ENCODE results near the gene NELL1. TPM values are rescaled to one million over a fixed set of nuclear protein-coding genes. Genes with fewer than 3 reads are reported as not detected.

NELL1 gene
- total and polyA plus RNA-seq, 2 experiments from 2014 or later, result 2.1 to 7.7 TPM

DNA sequence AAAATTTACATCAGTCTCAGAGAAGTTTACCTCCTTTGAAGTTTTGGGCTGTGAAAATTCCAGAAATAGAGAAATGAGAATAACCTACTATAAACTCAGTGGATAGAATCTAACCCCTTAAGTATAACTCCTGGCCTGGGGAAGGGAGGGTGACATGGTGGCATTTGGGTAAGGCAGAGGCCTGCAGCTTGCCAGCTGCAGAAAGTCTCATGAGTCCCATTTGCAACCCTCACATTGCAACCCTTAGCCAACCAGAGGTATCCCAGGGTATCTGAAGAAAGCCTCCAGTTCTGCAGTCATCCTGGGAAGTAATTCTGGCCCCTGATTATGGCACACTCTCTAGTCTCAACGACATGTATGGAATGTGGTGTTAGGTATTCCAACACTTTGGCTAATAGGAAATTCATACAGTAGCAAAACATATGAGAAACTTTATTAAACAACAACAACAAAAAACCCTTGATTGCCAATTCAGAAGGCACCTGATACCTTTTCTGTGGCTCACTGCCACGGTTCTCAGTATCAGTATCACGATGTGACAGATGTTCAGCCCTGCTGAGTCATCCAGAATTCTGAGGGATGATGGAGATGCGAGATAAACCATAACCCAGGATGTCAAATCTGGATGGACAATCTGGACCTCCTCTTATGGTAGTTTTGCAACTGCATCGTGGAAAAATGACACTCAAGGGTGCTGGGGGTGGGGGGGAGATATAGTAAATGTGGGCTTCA is 743.4 kb downstream of the NELL1 start:
- Histone ChIP-seq H3K4me3 (no peak overlapping the region), H3K36me3 (no peaks in the 10 kb centered on the region), H3K9me3 (ENCODE audit: low read depth) (no peaks in the 10 kb centered on the region), H3K27ac (no peak overlapping the region), H3K27me3 (no peaks in the 10 kb centered on the region), H3K4me1 (ENCODE audit: low read depth) (no peaks in the 10 kb centered on the region)
- DNase-seq (ENCODE audit: low read depth in 1 of 2, low spot score in 1 of 2), result no peak
- TF ChIP-seq, protein P1, sequence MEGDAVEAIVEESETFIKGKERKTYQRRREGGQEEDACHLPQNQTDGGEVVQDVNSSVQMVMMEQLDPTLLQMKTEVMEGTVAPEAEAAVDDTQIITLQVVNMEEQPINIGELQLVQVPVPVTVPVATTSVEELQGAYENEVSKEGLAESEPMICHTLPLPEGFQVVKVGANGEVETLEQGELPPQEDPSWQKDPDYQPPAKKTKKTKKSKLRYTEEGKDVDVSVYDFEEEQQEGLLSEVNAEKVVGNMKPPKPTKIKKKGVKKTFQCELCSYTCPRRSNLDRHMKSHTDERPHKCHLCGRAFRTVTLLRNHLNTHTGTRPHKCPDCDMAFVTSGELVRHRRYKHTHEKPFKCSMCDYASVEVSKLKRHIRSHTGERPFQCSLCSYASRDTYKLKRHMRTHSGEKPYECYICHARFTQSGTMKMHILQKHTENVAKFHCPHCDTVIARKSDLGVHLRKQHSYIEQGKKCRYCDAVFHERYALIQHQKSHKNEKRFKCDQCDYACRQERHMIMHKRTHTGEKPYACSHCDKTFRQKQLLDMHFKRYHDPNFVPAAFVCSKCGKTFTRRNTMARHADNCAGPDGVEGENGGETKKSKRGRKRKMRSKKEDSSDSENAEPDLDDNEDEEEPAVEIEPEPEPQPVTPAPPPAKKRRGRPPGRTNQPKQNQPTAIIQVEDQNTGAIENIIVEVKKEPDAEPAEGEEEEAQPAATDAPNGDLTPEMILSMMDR (IDR thresholded peaks at IDR 0.05; ENCODE audit: low read depth, low read length), result no peak

- Histone ChIP-seq H3K27ac (no peak overlapping the region), H3K9me3 (ENCODE audit: low read depth) (no peaks in the 10 kb centered on the region), H3K4me1 (ENCODE audit: low read depth) (no peaks in the 10 kb centered on the region), H3K36me3 (no peaks in the 10 kb centered on the region), H3K27me3 (no peaks in the 10 kb centered on the region), H3K4me3 (no peak overlapping the region)
- TF ChIP-seq, protein P1 (IDR thresholded peaks at IDR 0.05; ENCODE audit: low read depth, low read length), result no peak
- DNase-seq (ENCODE audit: low read depth in 1 of 2, low spot score in 1 of 2), result no peak
Observed at GRCh38 chr11:21414953-21415352, 745.6 kb downstream of the NELL1 start.

DNA sequence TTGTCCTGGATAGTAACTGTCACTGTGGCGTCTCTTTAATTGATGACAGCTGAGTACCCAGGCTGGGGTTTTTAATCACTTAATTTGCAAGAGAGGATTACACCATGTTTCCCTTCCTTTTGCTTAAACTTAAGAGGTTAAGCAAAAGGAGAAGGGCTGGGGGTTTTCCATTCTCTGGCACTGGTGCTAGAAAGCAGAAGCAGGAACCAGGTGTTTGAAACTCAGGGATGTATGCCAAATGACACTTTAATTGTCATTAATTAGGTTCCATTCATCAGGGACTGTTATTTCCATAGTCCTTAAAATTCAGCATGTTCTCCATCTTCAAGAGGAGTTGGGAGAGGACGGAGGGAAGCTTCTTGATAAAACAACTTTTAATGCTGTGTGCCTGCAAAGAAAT is 746.2 kb downstream of the NELL1 start:
- Histone ChIP-seq H3K9me3 (ENCODE audit: low read depth) (no peaks in the 10 kb centered on the region), H3K27ac (no peak overlapping the region), H3K4me3 (no peak overlapping the region), H3K4me1 (ENCODE audit: low read depth) (no peaks in the 10 kb centered on the region), H3K36me3 (no peaks in the 10 kb centered on the region), H3K27me3 (no peaks in the 10 kb centered on the region)
- no peak for DNase-seq (ENCODE audit: low read depth in 1 of 2, low spot score in 1 of 2)
- TF ChIP-seq, protein P1 (IDR thresholded peaks at IDR 0.05; ENCODE audit: low read depth, low read length), result no peak

DNA sequence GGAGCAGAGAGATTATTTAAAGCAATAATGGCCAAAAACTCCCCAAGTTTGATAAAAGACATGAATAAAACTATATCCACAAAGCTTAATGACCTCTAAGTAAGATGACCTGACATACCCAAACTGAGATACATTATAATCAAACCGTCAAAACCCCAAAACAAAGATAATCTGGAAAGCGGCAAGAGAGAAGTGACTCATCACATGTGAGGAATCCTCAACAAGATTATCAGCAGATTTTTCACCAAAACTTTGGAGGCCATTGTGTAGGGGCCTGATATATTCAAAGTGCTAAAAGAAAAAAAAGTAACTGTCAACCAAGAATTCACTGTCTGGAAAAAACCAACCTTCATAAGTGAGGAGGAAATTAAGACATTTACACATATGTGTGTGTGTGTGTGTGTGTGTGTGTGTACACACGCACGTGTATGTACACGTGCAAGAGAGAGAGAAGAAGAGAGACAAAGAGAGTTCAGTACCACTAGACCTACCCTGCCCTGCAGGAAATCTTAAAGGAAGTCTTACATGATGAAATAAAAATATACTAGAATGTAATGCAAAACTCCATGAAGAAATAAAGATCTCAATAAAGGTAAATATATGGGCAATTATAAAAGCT is 752.4 kb downstream of the NELL1 start:
- no peaks in the 10 kb centered on the region for H3K36me3 ChIP-seq
- H3K4me3 ChIP-seq, result no peak overlapping the region
- H3K4me1 ChIP-seq (ENCODE audit: low read depth), result no peaks in the 10 kb centered on the region
- no peak for DNase-seq (ENCODE audit: low read depth in 1 of 2, low spot score in 1 of 2)
- H3K27me3 ChIP-seq, result no peaks in the 10 kb centered on the region
- TF ChIP-seq, protein P1 (IDR thresholded peaks at IDR 0.05; ENCODE audit: low read depth, low read length), result no peak
- no peak overlapping the region for H3K27ac ChIP-seq
- no peaks in the 10 kb centered on the region for H3K9me3 ChIP-seq (ENCODE audit: low read depth)

DNA sequence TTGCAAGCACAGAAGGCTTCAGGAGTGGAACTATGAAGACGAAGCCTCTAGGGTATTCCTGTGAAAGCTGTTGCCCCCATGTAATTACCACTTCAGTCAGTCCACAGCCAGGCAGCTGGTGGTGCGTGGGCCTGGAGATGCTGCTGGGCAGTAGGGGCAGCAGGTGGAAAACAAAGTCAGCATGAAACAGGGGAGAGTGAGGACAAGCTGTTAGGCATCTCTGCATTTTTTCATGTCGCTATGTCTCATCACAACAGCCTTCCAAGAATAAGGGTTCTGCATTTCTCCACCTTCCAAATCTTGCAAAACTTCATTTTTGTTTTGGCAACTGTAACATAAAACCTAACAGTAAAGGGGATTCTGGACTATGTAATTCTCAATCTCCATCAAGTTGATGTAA is 757.5 kb downstream of the NELL1 start:
- no peaks in the 10 kb centered on the region for H3K4me1 ChIP-seq (ENCODE audit: low read depth)
- TF ChIP-seq, protein P1 (IDR thresholded peaks at IDR 0.05; ENCODE audit: low read depth, low read length), result no peak
- no peaks in the 10 kb centered on the region for H3K9me3 ChIP-seq (ENCODE audit: low read depth)
- no peak for DNase-seq (ENCODE audit: low read depth in 1 of 2, low spot score in 1 of 2)
- no peak overlapping the region for H3K4me3 ChIP-seq
- no peak overlapping the region for H3K27ac ChIP-seq
- H3K36me3 ChIP-seq, result no peaks in the 10 kb centered on the region
- no peaks in the 10 kb centered on the region for H3K27me3 ChIP-seq

Measured in cardiac muscle cell (in vitro differentiated cells and primary cell).